T-helper 1 cell (primary cell): ENCODE data around the gene HBP1.
"Not testable (repeated sequence)": the region's sequence is repeated elsewhere in the genome, so short reads cannot be mapped to it uniquely, and the experiment has no call there.

Source experiments
- DNase-seq, 5 donors: peaks; one replicate each; pipeline ENCODE4 v3.0.0-alpha.2; 2012 to 2020
- total RNA-seq, 4 donors: gene quantifications; one replicate each; lab custom pipeline; 2026; lab: John Stamatoyannopoulos, UW

HBP1 gene
- total RNA-seq: 175 to 277 (median 200) reads per million in 4 donors

DNA sequence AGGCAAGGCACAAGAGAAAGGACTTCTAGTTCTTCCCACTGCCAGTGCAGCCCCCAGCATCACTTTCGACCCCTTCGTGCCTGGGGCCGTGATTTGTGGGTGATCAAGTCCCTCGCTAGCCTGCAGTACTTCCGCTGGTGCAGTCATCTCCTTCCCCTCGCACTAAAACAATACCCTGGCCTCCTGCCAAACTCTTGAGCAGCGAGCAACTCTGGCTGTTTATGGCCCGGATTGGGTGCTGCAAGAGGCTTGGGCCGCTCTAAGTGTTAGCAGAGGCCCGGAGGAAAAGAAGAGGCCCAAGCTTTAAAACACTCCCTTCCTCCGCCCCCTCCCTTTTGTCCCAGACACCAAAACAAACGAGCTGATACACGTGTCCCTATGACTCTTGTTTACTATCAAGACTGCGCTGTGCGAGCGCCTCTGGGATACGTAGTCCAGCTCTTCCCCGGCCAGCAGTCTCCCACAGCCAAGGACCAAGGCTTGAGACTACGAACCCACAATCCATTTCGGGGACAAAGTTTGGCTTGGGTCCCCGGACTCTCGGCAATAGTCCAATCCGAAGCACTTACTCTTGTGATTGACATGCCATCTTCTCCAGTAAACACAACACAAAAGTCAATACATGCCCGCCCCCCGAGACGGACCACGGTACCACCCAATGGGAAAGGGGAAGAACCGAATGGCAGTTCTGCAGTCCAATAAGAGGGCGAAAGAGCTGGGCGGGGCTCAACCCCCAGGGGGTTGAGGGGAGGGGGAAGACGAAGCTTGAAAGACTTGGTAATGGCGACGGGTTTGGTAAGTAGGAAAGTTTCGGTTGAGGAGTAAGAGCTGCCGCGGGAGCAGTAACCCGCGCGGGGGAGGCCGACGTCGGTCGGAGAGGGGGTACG lies at the start of gene HBP1:
HBP1 (plus strand) TSS at position 771 of the 887 bp plus-strand sequence. CDS start 10,891 bp downstream, outside the sequence.
- DNase-seq: peak; percentile 94 to 99 (median 98)

DNA sequence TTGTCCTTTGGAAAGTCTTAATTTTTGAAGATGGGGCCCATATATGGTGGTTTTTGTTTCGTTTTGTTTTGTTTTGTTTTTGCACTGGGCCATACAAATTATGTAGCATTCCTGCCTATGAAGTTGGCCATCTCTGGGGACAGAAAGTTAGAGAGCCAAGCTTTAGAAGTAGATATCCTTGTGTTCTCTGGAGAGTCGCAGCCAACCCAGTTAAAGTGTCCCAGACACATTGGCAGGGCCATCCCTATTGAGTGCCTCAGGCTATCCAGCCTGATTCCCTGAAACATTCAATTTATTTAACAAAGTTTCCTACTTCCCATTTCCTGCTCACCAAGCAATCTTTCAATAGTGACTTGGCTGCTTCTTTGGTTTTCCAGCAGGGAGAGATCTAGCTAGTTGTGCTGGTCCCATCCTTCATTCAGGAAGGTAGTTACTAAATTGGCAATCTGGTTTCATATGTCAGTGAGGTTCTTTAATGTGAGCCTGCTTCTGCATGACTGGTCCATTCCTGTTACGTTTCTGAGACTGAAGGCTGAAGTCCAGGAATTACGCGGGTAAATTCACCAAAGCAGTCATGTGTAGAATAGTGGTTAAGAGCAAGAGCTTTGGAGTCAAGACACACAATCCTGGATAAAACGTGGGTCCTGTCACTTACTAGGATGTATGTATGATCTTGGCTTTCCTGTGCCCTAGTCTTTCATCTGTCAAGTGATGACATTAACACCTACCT lies 49.3 kb upstream of the HBP1 start:
- DNase-seq: no peak

DNA sequence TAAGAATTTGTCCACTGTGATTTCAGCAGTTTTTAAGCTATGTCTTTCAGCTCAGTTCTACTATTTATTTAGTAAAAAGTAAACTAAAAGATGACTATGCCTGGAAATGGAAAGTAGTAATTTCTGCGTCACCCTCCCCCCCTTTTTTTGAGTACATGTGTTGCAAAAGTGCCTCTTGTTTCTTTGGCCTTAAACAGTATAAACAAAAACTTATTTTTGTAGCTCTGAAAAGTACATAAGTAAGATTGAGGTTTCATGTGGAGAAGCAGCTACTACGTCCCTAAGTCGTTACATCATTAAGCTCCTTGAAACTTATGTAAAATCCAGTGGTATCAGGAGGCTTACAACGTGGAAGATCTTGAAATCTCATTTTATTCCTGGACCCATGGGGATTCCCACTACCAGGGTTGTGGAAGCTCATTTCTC lies 46.3 kb upstream of the HBP1 start:
- DNase-seq: no peak

DNA sequence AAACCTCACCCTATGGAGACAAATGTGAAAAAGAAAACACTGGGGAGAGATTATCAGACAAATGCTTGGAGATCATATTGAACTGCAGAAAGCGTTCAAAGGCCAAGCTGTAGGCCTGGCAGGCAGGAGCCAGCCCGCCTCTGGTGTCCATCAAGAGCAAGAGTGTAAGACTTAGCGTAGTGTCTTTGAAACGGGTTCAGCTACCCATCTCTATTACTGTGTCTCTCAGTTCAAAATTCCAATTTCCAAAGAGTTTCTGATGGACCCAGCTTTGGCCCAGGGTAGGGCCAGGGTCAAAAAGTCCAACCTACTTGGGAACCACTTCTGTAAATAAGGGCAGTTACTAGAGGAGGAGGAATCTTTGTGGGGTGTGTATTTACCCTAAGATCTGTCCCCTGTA lies 45.4 kb upstream of the HBP1 start:
- DNase-seq: no peak

GRCh38 chr7:107125475-107125874 lies 43.3 kb upstream of the HBP1 start:
- no peak for DNase-seq

DNA sequence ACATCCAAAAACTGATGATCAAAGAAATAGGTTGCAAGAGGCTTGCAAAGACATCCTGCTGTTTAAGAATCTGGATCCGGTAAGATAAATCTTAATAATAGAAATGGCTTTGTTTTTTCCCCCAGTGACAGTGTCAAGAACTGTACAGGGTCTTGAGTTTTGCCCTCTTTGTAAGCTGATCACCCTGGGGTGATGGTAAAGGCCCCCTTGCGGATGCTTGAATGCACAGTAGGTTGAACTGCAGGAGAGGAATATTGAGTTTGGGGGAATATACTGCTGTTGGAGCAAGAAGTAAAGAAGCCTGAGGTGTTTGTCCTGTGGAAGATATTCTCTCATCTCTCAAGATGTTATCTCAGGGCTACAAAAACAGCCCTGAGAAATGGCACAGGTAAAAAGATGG lies 40.6 kb upstream of the HBP1 start:
- DNase-seq: no peak

DNA sequence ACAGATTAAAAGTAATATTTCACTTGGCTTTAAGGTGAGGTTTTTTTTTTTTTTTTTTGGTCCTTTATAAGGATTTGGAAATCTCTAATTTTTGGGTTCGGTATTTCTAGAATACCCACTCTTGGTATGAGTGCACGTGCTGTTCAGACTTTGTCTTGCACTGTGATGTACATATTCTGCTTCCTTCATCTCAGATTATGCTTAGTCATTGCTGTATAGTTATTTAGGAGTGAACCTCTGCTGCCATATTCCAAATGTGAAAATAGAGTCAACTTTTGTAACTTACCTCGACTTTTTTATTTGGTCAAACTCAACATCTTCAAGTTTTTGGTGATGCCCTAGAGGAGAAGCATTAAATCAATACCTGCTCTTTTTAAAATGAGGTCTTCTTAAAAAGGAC lies 40.1 kb upstream of the HBP1 start:
- DNase-seq: no peak

- no peak for DNase-seq
Measured at GRCh38 chr7:107130487-107131220, 38.1 kb upstream of the HBP1 start.

DNA sequence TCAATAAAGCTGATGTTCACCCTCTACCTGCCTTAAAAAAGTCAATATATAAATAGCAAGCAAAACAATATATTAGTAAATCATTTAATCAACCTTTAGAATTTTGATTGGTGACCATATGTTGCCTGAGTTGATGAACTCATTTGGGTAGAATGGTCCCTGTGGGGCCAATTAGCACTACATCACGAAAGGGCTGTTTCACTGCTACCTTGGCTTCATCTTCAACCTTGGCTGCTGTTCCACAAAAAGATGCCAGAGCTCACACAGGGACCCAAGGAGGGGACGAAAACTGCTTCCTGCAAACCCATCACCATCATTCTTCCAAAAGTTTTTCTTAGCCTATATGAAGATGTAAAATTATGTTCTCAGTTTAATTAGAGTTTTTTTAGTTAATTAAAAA lies 35.4 kb upstream of the HBP1 start:
- no peak for DNase-seq

GRCh38 chr7:107138696-107139420 lies 29.9 kb upstream of the HBP1 start:
- no peak for DNase-seq

- not testable (repeated sequence) for DNase-seq
Measured at GRCh38 chr7:107143875-107144274, 24.9 kb upstream of the HBP1 start.

DNA sequence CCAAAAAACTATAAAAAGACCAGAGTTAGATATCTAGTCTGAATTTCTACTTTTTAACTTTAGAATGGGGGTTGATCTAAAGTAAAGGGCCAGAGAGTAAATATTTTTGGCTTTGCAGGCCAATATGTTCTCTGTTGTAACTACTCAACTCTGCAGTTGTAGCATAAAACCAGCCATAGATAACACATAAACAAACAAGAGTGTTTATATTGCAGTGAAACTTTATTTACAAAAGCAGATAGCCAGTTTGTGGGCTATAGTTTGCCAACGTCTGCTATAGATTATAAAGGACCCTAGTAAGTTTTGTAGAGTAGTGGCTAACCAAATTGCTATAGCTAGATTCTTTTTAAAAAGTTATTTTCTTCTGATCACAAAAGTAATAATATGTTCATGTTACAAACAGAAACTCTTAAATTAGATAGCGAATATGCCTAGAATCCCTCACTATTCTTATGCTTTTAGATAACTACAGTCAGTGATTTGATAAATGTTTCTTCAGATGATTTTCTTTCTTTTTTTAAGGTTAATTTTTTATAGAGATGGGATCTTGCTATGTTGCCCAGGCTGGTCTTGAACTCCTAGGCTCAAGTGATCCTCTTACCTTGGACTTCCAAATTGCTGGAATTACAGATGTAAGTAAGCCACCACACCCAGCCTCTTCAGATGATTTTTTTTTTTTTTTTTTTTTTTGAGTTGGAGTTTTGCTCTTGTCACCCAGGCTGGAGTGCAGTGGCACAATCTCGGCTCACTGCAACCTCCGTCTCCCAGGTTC lies 23.6 kb upstream of the HBP1 start:
- DNase-seq: no peak

DNA sequence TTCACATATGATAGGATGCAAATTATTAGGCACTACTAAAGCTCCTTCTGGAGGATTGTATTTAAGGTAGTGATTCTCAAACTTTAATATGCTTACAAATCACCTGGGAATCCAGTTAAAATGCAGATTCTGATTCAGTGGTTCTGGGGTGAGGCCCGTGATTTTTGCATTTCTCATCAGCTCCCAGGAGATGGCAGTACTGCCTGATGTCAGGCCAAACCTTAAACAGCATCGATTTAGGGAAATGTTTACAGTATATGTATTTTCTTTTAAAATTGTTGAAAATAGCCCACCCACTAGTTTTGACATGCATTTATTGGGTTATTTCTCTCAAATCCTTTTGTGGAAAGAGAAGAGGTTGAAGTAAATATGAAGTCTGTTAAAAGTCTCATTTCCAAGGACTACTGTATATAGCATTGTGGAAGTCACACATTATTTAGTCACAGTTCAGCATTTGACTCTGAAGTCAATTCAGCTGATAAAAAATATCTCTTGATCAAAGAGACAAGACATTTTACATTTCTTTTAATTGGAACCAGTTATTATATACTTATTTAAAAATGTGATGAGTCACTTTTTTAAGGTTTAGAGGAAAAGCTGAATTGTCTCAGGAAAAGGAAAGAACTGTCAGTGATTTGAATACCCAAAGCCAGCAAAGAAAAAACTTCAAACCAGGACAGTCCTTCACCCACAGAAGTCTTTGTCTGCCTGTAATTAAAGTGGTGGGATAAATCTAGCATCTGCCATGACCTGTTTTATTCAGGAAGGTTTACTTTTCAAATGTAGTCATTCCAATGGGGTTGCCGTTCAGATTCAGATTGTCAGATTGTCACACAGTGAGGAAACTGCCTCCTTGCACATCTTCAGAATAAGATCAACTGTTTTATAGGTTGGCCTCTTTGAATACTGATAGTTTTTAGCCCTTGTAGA lies 21.1 kb upstream of the HBP1 start:
- peak in 2 of 5 donors; percentile 22 to 34 for DNase-seq

DNA sequence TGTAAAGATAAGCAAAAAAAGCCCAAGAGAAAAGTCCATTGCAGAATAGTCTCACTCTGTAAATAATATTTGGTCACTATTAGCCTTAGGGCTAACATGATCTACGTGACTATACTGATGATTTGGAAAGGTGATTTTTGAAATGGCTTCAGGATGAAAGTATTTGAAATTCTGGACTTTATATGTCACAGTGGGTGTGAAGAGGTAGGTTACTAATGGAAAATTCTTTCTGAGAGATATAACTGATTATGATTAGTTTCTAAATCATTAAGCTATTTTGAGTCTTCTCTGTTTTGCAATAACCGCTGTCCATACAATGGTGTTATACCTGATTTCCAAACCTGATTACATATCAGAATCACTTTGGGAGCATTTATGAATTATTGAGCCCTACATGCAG lies 20.1 kb upstream of the HBP1 start:
- no peak for DNase-seq

GRCh38 chr7:107149863-107150262 lies 18.9 kb upstream of the HBP1 start:
- no peak for DNase-seq

GRCh38 chr7:107150375-107151073 lies 18.3 kb upstream of the HBP1 start:
- peak; percentile 45 to 75 (median 64) for DNase-seq

DNA sequence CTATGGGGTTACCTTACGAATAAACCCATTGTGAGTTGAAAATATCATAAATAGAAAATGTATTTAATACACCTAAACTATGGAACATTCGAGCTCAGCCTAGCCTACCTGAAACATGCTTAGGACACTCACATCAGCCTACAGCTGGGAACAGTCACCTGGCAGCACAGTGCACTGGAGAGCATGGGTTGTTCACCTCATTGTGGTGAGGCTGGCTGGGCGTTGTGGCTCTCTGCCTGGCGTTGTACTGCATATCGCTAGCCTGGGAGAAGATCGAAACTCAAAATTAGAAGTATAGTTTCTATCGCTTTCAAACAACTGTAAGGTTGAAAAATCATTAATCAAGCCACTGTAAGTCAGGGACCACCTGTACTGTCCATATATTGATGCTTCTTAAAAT lies 17.3 kb upstream of the HBP1 start:
- DNase-seq: no peak

GRCh38 chr7:107152011-107152410 lies 16.8 kb upstream of the HBP1 start:
- DNase-seq: no peak

DNA sequence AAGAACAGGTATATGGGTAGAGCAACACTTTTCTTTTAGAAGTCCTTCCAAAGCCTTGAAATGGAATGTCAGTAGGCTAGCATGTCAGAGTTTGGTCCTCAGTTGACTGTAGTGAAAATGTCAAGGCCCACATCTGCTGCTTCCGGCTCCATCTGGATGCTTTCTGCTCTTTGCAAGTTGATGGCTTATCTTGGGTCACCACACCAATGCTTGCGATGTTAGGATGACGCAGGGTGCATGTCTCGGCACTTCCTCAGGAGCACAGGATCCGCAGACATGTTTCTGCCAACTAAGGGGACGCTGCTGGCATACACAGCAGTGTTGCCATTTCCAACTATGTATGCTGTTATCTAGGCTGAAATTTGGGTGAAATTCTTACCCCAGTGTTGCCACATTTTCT lies 14.0 kb upstream of the HBP1 start:
- no peak for DNase-seq

- not testable (repeated sequence) for DNase-seq
Measured at GRCh38 chr7:107155726-107156125, 13.1 kb upstream of the HBP1 start.
